GM12878 (cell line): ENCODE results near the gene COTL1. TPM values are rescaled to one million over a fixed set of nuclear protein-coding genes. Genes with fewer than 3 reads are reported as not detected.

Experiments
- BHLHE40 ChIP-seq, 2 experiments: fragments of 450-650 bp in 1 of 2; IDR thresholded peaks; 2 replicates each; pipeline ENCODE4 v1.6.1; 2011 to 2017; ENCODE audit warnings: low read depth in 2 of 2, borderline replicate concordance in 1 of 2, improper control_type of control experiment in 1 of 2, low read length in 1 of 2, mild to moderate bottlenecking in 1 of 2
- CEBPZ ChIP-seq: fragments of 150-350 bp; IDR thresholded peaks from 2 replicates; pipeline ENCODE4 v1.6.1; 2016; ENCODE audit warnings: low read depth, low read length
- CHD2 ChIP-seq: IDR thresholded peaks from 2 replicates; pipeline ENCODE4 v1.6.1; 2011; ENCODE audit warnings: low read depth, low read length, improper control_type of control experiment, borderline replicate concordance
- DPF2 ChIP-seq: fragments of 450-650 bp; IDR thresholded peaks from 2 replicates; pipeline ENCODE4 v1.6.1; 2017; ENCODE audit warnings: mild to moderate bottlenecking
- ESRRA ChIP-seq: IDR thresholded peaks from 2 replicates; pipeline ENCODE4 v1.6.1; 2012; ENCODE audit warnings: mild to moderate bottlenecking, low read length, improper control_type of control experiment
- IKZF2 ChIP-seq, 2 experiments: fragments of 450-650 bp; IDR thresholded peaks; 2 replicates each; pipeline ENCODE4 v1.6.1; 2017; ENCODE audit warnings: mild to moderate bottlenecking in 2 of 2, moderate library complexity in 2 of 2
- KAT2A ChIP-seq: conservative IDR thresholded peaks from 2 replicates; pipeline ENCODE4 v1.6.1; 2011; ENCODE audit warnings: low read depth, low read length; ENCODE audit not compliant: control insufficient read depth
- MTA3 ChIP-seq: IDR thresholded peaks from 2 replicates; pipeline ENCODE4 v1.6.1; 2012; ENCODE audit warnings: low read length, inconsistent platforms, borderline replicate concordance
- MYB ChIP-seq: fragments of 150-350 bp; IDR thresholded peaks from 2 replicates; pipeline ENCODE4 v1.6.1; 2014; ENCODE audit warnings: mild to moderate bottlenecking, low read depth, low read length, borderline replicate concordance
- NR2F1 ChIP-seq: fragments of 450-650 bp; conservative IDR thresholded peaks from 2 replicates; pipeline ENCODE4 v1.6.1; 2017; ENCODE audit warnings: mild to moderate bottlenecking
- NRF1 ChIP-seq: conservative IDR thresholded peaks from 2 replicates; pipeline ENCODE4 v1.6.1; 2011; ENCODE audit warnings: mild to moderate bottlenecking, low read depth, low read length, improper control_type of control experiment
- POLR2A ChIP-seq: IDR thresholded peaks from 2 replicates; pipeline ENCODE4 v1.6.1; 2011; ENCODE audit warnings: low read depth, mild to moderate bottlenecking, low read length
- POLR2AphosphoS2 ChIP-seq: IDR thresholded peaks from 2 replicates; pipeline ENCODE4 v1.6.1; 2011; ENCODE audit warnings: low read depth, mild to moderate bottlenecking, low read length, improper control_type of control experiment, moderate library complexity
- RAD51 ChIP-seq: fragments of 450-650 bp; IDR thresholded peaks from 2 replicates; pipeline ENCODE4 v1.6.1; 2016; ENCODE audit warnings: moderate library complexity, mild to moderate bottlenecking, inconsistent platforms
- RUNX3 ChIP-seq: IDR thresholded peaks from 2 replicates; pipeline ENCODE4 v1.6.1; 2012; ENCODE audit warnings: low read length, inconsistent platforms
- SMAD1 ChIP-seq: fragments of 450-650 bp; IDR thresholded peaks from 2 replicates; pipeline ENCODE4 v1.6.1; 2018; ENCODE audit warnings: mild to moderate bottlenecking, low read depth; ENCODE audit not compliant: partially characterized antibody
- SPI1 ChIP-seq: IDR thresholded peaks from 2 replicates; pipeline ENCODE4 v1.6.1; 2011; ENCODE audit warnings: low read depth, mild to moderate bottlenecking, low read length, moderate library complexity, borderline replicate concordance; ENCODE audit not compliant: insufficient read depth
- SREBF1 ChIP-seq: IDR thresholded peaks from 2 replicates; pipeline ENCODE4 v1.6.1; 2012; ENCODE audit warnings: mild to moderate bottlenecking, low read length
- SRF ChIP-seq, 2 experiments: IDR thresholded peaks; 2 replicates each; pipeline ENCODE4 v1.6.1; 2011; ENCODE audit warnings: low read depth in 2 of 2, low read length in 2 of 2, mild to moderate bottlenecking in 1 of 2, moderate library complexity in 1 of 2
- SUZ12 ChIP-seq: fragments of 200-600 bp; sonication (generic); IDR thresholded peaks from one replicate; pipeline ENCODE4 v1.6.1; 2018; ENCODE audit warnings: antibody characterized with exemption, mild to moderate bottlenecking; ENCODE audit not compliant: unreplicated experiment
- TCF7 ChIP-seq: IDR thresholded peaks from 2 replicates; pipeline ENCODE4 v1.6.1; 2014; ENCODE audit warnings: antibody characterized with exemption, borderline replicate concordance
- USF1 ChIP-seq: IDR thresholded peaks from 2 replicates; pipeline ENCODE4 v1.6.1; 2011; ENCODE audit warnings: borderline replicate concordance, low read depth, mild to moderate bottlenecking, moderate library complexity, mixed read lengths, low read length; ENCODE audit not compliant: insufficient read depth; ENCODE audit errors: extremely low read length
- WRNIP1 ChIP-seq: IDR thresholded peaks from 2 replicates; pipeline ENCODE4 v1.6.1; 2011; ENCODE audit warnings: low read depth, low read length, improper control_type of control experiment, borderline replicate concordance
- YY1 ChIP-seq: IDR thresholded peaks from 2 replicates; pipeline ENCODE4 v1.6.1; 2011; ENCODE audit warnings: low read depth, mild to moderate bottlenecking, low read length
- polyA plus RNA-seq, 11 experiments: library from polyadenylated mRNA; depleted of rRNA in 4 of 11; unstranded in 6 of 11; stranded (reverse) in 5 of 11; fragments of >200 nt; fragmentation: Nextera tagmentation in 4 of 11; fragmentation: Illumina TruSeq in 1 of 11; extraction: Ambion mirVana in 4 of 11; extraction: Trizol in 1 of 11; gene quantifications; 1 replicate in 1 of 11; 2 replicates in 10 of 11; pipeline versions ENCODE4 v1.2.1 to v1.2.3, GENCODE V29; 2011 to 2016; ENCODE audit warnings: inconsistent platforms in 2 of 11, missing spikeins in 2 of 11, low read depth in 1 of 11
- total RNA-seq, 4 experiments: library from RNA; depleted of rRNA in 3 of 4; stranded (reverse); fragments of >200 nt in 3 of 4; fragmentation: Illumina TruSeq in 1 of 4; extraction: Trizol in 1 of 4; gene quantifications; 2 replicates each; pipeline versions ENCODE4 v1.2.1 to v1.2.3, GENCODE V29; 2013 to 2021
- TF ChIP-seq, protein P1 (sequence below): fragments of 450-650 bp; IDR thresholded peaks from 2 replicates; pipeline ENCODE4 v1.6.1; 2016; ENCODE audit warnings: mild to moderate bottlenecking
- TF ChIP-seq, protein P2 (sequence below): IDR thresholded peaks from 2 replicates; pipeline ENCODE4 v1.6.1; 2012; ENCODE audit warnings: low read depth, low read length, improper control_type of control experiment

Gene COTL1
- total and polyA plus RNA-seq, 10 of the 15 experiments (the other 5 are each of a cell fraction or from before 2014, with no cell fraction given) = 140 to 894 (median 330) TPM

DNA sequence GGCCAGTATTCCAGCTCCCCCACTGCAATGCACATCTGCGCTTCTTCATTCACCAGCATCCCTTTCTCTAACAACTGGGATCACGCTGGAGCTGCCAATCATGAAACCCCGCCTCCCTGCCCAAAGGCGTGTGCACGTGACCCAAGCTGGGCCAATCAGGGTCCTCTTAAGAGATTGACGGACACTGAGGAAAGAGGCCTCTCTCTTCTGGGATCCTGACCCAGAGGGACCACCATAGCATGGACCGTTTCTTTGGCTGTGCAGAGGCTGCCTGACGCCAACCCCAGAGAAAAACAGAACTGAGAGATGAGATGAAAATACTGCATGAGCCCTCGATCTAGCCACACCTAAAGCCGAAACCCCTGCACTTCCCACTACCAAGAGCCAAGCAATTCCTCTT is 32.0 kb downstream of the COTL1 start (continued):
- TF ChIP-seq POLR2AphosphoS2 (no peak), DPF2 (0 out of 2 replicates have a peak, but pooled peaks have one; percentile 46), RAD51 (peak; percentile 93), KAT2A (no peak), YY1 (no peak), CEBPZ (no peak), ESRRA (no peak), RUNX3 (no peak; the same call in 1 of the 2 replicates), USF1 (peak; percentile 90), MYB (no peak), SUZ12 (no peak), TCF7 (no peak), IKZF2 (IDR thresholded peaks at IDR 0.05) (peak; percentile 42 to 59; a peak in 3 of 4 replicates), MTA3 (no peak; the same call in 1 of the 2 replicates), SREBF1 (no peak), SMAD1 (no peak), BHLHE40 (IDR thresholded peaks at IDR 0.05; ENCODE audit: borderline replicate concordance in 1 of 2, low read depth in 2 of 2, low read length in 1 of 2) (peak in 1 of 2 experiments; percentile 90; a peak in 3 of 4 replicates), POLR2A (peak; percentile 53; the same call in 1 of the 2 replicates), SPI1 (peak; percentile 89), SRF (IDR thresholded peaks at IDR 0.05; ENCODE audit: low read depth in 2 of 2, low read length in 2 of 2) (no peak), NR2F1 (no peak), CHD2 (no peak), NRF1 (no peak), WRNIP1 (no peak)
- TF ChIP-seq, protein P1, sequence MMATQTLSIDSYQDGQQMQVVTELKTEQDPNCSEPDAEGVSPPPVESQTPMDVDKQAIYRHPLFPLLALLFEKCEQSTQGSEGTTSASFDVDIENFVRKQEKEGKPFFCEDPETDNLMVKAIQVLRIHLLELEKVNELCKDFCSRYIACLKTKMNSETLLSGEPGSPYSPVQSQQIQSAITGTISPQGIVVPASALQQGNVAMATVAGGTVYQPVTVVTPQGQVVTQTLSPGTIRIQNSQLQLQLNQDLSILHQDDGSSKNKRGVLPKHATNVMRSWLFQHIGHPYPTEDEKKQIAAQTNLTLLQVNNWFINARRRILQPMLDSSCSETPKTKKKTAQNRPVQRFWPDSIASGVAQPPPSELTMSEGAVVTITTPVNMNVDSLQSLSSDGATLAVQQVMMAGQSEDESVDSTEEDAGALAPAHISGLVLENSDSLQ = peak; percentile 97
- TF ChIP-seq, protein P2, sequence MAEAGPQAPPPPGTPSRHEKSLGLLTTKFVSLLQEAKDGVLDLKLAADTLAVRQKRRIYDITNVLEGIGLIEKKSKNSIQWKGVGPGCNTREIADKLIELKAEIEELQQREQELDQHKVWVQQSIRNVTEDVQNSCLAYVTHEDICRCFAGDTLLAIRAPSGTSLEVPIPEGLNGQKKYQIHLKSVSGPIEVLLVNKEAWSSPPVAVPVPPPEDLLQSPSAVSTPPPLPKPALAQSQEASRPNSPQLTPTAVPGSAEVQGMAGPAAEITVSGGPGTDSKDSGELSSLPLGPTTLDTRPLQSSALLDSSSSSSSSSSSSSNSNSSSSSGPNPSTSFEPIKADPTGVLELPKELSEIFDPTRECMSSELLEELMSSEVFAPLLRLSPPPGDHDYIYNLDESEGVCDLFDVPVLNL = no peak
